HG03457 (cell line): ENCODE data around the gene METTL22.
"Not testable (repeated sequence)": the region's sequence is repeated elsewhere in the genome, so short reads cannot be mapped to it uniquely, and the experiment has no call there.

ENCODE experiments used
- ATAC-seq: cut with Tn5 transposase; IDR thresholded peaks from one replicate; pipeline ENCODE4 v1.9.1; 2021; ENCODE audit warnings: moderate number of reproducible peaks; ENCODE audit not compliant: unreplicated experiment

The METTL22 gene

DNA sequence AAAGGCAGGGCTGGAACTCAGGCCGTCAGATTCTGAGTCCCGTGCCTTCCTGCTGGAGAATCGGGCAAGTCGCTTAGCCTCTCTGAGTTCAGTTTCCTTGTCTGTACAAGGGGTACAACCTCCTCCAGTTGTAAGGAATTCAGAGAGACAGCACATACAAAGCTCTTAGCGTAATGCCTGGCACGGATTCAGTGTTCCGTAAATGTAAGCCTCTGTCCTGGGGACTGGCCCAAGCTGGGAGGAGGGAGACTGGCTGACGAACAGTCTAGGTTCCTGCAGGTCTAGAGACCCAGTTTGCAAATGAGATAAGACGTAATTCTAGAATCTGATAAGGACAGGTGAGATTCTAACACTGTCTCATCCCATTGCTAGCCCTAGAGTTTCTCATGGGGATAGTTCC is 9.9 kb downstream of the METTL22 start:
- ATAC-seq = no peak

DNA sequence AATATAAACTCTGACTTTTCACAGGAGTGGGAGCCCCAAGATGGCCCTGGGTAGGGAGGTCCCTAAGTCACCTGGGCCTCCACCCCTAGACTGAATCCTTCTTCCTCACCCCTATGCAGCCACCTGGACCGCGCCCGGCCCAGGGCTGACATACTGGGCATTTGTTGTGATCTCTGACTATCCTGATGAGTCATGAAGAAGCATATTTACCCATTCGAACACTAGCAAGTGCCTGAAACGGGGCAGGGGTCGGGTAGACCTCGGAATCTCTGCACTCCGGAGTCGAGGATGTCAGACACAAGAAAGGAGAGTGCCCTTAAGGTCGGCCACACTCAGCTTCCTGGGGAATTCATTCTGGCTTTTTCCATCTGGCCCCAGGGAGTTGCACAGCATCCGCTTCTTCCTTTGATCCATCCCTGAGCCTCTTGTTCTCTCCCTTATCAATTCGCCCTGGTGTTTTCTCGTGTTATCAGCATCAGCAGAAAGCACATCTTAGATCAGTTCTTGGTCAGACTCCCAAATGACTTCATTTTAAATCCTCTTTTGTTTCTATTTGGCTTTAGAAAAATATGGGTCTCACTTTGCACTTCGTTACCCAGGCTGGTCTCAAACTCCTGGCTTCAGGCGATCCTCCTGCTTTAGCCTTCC is 10.4 kb downstream of the METTL22 start:
- ATAC-seq = no peak

DNA sequence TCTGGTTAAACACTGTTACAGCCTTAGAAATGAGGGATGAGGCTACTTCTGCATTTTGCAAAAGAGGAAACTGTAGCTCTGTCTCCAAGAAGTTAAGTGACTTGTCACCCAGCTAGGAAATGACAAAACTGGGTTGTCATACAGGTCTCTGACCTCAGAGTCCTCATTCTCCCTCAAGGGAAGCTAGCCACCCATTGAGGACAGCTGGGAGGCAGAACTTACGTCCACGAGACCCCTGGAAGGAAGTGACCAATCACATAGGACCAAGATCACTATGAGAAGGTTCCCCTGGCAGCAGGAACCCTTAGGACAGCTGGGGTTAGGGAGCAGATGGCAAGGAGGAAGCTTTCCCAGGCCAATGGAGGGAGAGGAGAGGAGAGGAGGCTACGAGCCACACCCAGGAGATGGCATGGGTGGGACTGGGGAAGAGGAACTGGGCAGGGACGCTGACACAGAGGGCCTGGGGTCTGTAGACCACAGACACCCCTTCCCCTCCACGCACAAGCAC is 11.2 kb downstream of the METTL22 start:
- no peak for ATAC-seq

DNA sequence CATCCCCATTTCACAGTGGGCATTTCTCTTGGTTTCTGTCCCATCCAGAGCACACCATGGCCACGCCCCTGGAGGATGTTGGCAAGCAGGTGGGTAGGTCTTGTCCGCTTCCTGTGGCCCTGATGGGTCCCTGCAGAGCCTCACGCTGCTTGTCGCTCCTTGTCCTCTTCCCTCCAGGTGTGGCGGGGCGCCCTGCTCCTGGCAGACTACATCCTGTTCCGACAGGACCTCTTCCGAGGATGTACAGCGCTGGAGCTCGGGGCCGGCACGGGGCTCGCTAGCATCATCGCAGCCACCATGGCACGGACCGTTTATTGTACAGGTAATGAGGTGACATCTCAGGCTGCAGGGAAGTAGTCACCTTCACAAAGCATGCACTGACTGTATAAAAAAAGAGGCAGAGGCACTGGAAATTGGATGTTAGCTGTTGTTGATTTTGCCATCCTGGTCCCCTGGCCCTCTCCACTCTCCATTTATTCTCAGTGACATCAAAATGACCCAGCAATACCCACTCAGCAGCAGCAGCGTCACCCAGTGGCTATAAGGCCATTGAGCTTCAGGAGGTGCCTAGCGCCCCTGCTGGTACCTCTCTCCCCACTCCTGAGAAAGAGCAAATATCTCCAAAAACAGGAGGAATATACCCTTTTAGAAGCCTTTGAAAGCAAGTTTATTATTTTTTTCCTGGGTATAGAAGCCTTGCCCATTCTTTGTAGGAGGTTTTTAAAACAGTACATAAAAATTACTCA is 13.7 kb downstream of the METTL22 start:
- ATAC-seq = no peak

DNA sequence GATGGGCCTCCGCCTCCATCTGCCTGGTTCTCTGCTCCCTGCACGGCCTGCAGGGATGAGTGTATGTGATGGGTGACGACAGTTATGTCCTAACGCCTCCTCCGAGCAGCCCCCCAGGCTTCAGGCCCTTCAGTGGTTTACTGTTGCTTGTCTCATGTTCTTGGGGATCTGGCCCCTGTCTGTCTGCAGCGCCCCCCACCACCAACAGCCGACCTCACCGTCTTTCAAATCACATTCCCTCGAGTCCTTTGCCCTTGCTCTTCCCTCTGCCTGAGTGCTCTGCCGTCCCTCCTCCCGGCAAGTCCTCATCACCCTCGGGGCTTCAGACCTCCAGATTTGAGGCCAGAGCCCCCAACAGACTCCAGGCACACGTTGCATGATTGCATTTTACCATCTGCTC is 18.2 kb downstream of the METTL22 start:
- ATAC-seq = no peak

DNA sequence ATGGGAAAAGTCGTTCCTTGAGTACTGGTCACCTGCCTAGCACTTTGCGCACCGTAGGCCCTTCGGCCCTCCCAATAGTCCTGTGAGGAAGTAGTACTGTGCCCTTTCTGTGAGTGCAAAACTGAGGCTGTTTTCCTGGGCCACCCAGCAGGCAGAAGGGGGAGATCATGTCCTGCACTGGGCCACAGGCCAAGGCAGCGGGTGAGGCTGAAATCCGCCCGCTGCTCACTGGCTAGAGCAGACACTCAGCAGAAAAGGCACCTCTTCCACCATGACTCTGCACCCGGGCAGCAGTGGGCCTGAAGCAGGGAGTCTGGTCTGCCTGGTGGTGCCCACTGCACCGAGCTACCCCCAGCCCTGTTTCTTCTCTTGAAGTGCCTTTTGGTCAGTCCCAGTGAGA is 20.2 kb downstream of the METTL22 start:
- ATAC-seq = no peak

DNA sequence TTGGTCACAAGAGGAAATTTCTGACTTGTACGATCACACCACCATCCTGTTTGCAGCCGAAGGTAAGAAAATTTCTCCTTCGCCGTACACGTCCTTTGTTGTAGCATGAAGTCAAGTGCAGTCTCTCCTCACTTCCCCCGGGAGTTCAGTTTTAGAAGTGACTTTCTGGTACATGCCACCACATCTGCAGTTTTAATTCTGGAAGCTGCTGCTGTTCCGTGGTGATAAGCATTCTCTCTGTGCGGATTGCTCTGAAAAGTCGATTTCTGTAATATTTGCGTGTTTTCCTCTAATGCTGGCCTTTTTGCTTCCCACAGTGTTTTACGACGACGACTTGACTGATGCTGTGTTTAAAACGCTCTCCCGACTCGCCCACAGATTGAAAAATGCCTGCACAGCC is 20.6 kb downstream of the METTL22 start:
- no peak for ATAC-seq

DNA sequence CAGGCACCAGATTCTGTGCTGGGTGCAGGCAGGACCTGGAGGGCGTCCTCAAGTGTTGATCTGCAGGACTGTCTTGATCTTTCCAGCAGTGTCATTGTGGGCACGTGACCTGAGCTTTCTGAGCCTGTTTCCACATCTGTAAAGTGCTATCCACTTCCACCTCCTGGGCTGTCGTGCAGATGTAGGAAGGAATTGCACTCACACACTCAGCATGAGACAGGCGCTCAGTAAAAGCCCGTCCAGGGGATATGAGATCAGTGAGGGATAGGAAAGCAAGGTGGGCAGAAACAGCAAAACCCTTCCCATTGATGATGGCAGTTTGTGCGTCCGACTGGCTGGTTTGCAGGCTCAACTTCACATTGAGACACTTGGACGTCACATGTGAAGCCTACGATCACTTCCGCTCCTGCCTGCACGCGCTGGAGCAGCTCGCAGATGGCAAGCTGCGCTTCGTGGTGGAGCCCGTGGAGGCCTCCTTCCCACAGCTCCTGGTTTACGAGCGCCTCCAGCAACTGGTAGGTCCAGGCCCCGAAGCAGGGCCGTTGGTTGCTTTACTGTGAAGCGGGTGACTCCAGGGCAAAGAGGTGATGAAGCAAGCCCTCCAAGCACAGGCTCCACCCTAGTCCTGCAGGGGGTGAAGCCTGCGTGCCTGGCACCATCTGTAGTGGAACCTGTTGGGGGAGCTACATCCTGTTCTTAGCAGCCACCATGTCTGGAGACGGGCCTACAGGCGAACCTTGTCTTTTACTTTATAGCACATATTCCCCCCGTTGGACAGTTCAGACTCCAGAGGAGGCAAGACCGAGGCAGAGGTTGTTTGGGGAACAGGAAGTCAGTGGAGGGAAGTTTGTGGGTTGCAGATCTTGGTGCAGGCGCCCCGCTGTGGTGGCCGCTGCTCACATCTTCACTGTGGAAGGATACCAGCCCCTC is 23.0 kb downstream of the METTL22 start:
- ATAC-seq = no peak

DNA sequence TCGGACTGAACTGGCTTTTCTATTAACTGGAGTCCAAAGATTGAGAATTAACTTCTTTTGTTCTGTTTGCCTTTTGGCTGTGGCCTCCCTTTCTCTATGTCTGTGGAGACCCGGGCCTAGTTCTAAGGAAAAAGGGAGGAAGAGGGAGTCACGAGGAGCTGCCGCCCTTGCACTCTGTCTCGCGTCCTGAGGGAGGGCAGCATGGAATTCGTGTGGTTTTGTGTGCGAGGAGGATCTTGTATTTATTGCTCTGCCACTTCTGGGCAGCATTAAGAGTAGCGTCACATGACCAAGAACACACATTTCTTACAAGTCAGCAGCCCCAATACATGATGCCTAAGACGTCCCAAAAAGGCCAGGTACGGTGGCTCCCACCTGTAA is 23.6 kb downstream of the METTL22 start:
- ATAC-seq = no peak

DNA sequence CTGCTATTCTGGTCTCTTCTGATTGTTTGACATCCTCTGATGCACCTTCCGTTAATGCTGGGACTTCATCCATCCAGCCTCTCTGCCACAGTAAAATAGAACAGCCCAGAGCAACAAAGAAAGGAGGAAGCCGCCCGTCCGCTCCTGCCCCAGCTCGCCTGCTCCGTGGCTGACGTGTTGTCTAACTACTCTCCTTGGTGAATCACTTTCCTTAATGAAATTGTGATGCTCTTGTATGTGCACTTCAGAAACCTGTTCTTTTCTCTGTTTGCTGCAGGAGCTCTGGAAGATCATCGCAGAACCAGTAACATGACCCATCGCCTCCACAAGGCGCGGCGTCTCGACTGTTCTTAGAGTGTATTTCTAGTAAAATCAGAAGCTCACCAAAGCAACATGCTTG is 24.3 kb downstream of the METTL22 start:
- ATAC-seq = no peak

DNA sequence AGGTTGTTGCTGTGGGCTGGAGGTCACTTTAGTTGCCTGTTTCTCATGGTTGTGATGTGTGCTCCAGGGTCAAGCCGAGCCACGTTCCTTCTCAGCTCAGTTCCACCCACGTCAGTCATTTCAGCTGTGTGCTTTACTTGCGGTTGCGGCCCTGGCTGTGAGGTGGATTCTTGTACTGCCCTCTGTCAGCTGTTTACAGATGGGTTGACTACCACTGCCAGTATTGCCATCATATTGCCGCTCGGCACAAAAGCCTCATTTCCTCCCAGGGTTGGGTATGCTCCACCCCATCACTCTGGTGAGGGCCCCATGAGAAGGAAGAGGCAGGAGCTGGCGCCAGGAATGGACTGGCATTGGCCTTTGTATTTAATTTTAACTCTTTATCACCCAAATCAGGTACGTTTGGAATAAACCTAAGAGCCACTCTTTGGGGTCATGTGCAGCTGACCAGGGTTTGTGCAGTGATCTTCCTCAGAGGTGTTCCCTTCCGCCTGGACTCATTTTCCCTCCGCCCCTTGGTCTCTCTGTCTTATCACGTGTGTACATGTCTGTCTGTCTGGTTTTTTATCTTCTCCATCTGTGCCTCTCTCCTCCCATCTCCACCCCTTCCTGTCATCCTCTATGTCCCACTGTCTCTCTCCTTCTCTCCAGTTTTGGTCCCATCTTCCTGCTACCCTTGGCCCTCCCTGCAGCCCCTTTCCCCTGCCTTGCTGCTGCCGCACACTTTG is 25.0 kb downstream of the METTL22 start:
- no peak for ATAC-seq

DNA sequence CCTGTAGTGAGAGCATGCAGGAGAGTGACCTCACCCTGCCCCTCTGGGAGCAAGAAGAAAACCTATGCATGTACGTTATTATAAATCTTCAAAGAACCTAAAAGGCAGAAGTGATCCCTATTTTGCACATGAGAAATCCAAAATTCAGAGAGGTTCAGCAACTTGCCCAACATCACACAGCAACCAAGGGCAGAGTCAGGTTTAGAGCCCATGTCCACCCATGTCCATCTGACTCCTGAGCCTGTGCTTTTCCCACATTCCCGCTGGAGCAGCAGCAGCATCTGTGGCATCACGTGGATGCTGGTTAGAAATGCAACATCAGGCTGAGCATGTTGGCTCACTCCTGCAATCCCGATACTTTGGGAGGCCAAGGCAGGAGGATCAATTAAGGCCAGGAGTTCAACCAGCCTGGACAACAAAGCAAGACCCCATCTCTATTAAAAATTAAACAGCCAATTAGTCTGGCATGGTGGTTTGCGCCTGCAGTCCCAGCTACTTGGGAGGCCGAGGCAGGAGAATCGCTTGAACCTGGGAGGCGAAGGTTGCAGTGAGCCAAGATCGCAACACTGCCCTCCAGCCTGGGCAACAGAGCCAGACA is 26.3 kb downstream of the METTL22 start:
- ATAC-seq = no peak

DNA sequence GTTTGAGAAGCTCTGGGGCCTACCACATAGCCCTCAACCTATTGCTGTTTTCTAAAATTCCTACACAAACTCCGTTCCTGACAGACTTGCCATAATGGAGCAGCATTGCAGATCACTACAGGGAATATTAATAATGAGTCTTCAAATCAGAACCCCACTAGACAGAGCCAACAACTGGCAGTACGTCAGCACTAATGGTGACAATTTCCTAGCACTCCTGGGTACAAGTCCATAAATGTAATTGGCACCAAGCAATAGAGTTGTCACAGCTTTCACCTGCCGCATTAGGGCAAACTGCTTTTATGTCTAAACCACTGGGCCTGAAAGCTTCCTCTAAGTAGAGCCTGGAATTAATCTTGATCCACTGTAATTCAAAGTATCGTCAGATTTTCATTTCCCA is 27.4 kb downstream of the METTL22 start:
- no peak for ATAC-seq

DNA sequence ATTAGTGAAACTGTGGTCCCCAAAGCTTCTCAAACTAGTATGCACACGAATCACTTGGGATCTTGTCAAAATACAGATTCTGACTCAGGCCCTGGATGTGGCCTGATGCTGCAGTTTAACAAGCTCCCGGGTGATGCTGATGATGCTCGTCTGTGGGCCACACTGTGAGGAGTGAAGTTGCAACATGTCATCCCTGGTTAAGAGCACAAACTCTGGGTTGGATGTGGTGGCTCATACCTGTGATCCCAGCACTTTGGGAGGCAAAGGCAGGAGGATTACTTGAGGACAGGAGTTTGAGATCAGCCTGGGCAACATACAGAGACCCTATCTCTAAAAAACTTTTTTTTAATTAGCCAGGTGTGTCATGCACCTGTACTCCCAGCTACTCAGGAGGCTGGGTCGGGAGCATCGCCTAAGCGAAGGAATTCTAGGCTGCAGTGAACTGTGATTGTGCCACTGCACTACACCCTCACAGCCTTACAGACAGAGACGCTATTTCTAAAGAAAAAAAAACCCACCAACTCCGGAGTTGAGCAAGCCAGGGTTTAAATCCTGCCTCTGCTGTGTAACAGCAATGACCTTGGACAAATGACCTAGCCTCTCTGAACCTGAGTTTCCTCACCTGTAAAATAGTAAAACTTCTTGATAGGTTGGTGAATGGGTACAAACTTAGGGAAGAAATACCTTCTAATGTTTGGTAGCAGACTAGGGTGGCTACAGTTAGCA is 28.5 kb downstream of the METTL22 start:
- ATAC-seq = no peak

DNA sequence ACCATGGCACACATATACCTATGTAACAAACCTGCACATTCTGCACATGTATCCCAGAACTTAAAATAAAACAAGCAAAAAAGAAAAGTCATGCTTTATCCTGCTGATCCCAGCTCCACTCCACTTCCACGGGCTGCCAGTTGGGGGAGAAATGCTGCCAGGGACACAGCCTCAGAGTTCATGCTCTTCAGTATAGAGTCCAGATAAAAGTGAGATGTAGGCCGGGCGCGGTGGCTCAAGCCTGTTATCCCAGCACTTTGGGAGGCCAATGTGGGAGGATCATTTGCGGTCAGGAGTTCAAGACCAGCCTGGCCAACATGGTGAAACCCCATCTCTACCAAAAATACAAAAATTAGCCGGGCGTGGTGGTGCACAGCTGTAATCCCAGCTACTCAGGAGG is 30.5 kb downstream of the METTL22 start:
- not testable (repeated sequence) for ATAC-seq

DNA sequence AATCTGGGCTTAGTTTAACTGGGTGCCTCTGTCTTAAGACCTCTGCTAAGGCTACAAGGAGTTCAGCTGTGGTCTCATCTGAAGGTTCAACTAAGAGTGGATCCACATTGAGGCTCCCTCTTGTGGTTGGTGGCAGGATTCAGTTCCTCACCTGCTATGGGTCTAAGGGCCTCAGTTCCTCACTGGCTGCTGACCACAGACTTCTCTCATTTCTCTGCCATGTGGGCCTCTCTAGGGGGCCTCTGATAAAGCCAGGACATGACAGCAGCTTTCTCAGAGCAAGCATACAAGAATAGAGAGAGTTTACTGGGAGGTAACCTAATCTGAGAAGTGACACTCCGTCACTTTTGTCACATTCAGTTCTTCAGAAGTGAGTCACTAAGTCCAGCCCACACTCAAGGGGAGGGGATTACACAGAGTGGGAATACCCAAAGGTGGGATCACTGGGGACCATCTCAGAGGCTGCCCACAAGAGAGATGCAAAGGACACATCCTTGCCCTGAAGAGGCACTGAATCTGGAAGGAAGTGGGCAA is 33.8 kb downstream of the METTL22 start:
- no peak for ATAC-seq

DNA sequence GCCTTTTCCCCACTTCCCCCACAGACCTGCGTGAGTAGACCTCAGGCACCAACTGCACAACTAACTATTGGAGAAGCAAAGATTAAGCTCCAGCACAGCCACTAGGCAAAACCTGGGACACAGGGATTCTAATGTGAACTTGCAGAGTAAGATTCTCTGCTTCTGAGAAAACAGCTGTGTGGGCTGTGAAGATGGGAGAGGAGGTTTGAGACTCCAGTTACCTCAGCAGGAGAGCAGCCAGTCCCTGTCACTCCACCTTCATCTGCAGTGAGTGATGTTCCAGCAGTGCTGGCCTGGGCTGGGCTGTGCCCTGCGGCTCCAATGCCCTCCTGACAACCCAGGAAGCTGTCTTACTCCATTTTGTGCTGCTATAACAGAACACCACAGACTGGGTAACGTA is 34.9 kb downstream of the METTL22 start:
- ATAC-seq = no peak

DNA sequence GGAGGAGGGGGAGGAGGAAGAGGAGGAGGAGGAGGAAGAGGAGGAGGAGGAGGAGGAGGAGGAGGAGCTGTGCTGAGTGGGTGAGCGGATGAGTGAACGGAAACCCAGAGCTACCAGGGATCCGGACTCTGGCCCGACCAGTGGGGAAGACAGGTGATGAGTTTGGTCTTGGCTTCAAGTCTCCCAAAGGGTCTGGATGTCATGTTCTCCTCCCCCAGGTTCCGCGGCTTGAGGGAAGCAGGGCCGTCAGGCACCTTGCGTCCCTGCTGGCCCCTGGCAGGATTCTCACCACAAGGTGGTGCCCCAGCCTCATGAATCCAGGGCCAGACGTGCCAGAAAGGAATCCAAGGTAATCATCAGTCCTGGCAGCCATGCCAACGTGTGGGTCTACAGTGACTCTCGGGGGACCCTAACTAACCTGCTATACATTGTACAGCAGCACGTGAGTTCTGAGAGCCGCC is 39.4 kb downstream of the METTL22 start:
- no peak for ATAC-seq

DNA sequence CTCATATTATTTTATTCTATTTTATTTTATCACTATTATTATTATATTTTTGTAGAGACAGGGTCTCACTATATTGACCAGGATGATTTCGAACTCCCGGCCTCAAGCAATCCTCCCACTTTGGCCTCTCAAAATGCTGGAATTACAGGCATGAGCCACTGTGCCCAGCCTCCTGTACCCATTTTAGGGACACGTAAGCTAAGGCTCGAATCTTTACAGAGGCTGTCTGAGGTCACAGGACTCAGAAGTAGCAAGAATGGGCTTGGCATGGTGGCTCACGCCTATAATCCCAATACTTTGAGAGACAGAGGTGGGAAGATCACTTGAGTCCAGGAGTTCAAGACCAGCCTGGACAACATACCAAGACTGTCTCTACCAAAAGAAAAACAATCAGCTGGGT is 40.2 kb downstream of the METTL22 start:
- ATAC-seq = no peak
